Fibroblast of lung (primary cell): ENCODE measurements around the gene PKDCC. TPM values are rescaled to one million over a fixed set of nuclear protein-coding genes. Genes with fewer than 3 reads are reported as not detected.
A peak's percentile ranks its signal among the peaks of the same experiment; 100 is the strongest.

Experiments used
- DNase-seq, 2 donors: peaks; one replicate each; pipeline versions ENCODE4 v3.0.0 to v3.0.0-alpha.2; 2010; ENCODE audit warnings: low read depth in 2 of 2
- H2AFZ ChIP-seq: 2 replicates; pipeline ENCODE4 v1.5.1; 2012; ENCODE audit warnings: low read length, control low read depth, inconsistent platforms
- H3K27ac ChIP-seq: 2 replicates; pipeline ENCODE4 v1.5.1; 2011; ENCODE audit warnings: low read length, control low read depth; ENCODE audit not compliant: insufficient read depth
- H3K27me3 ChIP-seq: 2 replicates; pipeline ENCODE4 v1.5.1; 2011; ENCODE audit warnings: mild to moderate bottlenecking, low read length; ENCODE audit not compliant: control insufficient read depth, insufficient read depth
- H3K36me3 ChIP-seq: 2 replicates; pipeline ENCODE4 v1.5.1; 2011; ENCODE audit warnings: low read length; ENCODE audit not compliant: control insufficient read depth, insufficient read depth
- H3K4me1 ChIP-seq: 2 replicates; pipeline ENCODE4 v1.5.1; 2011; ENCODE audit warnings: low read length; ENCODE audit not compliant: control insufficient read depth, insufficient read depth; ENCODE audit errors: extremely low read depth
- H3K4me2 ChIP-seq: 2 replicates; pipeline ENCODE4 v1.5.1; 2011; ENCODE audit warnings: low read length, control low read depth; ENCODE audit not compliant: insufficient read depth; ENCODE audit errors: extremely low read depth
- H3K4me3 ChIP-seq, 4 experiments: fragments of 200-600 bp in 1 of 4; sonication (generic) in 1 of 4; replicated peaks in 1 of 4; 2 replicates each; pipeline ENCODE4 v1.5.1; 2011 to 2016; ENCODE audit warnings: low read length in 4 of 4, low read depth in 3 of 4, mild to moderate bottlenecking in 3 of 4, control low read depth in 2 of 4, inconsistent platforms in 1 of 4, mixed read lengths in 1 of 4; ENCODE audit not compliant: insufficient read depth in 1 of 4; ENCODE audit errors: control extremely low read depth in 1 of 4
- H3K79me2 ChIP-seq: 2 replicates; pipeline ENCODE4 v1.5.1; 2012; ENCODE audit warnings: mild to moderate bottlenecking, low read length, inconsistent platforms; ENCODE audit not compliant: control insufficient read depth, insufficient read depth
- H3K9ac ChIP-seq: 2 replicates; pipeline ENCODE4 v1.5.1; 2011; ENCODE audit warnings: mild to moderate bottlenecking, low read length, control low read depth; ENCODE audit not compliant: insufficient read depth
- H3K9me3 ChIP-seq: 2 replicates; pipeline ENCODE4 v1.5.1; 2012; ENCODE audit warnings: low read depth, low read length; ENCODE audit not compliant: control insufficient read depth, insufficient read depth
- H4K20me1 ChIP-seq: 2 replicates; pipeline ENCODE4 v1.5.1; 2011; ENCODE audit warnings: low read length; ENCODE audit not compliant: control insufficient read depth, insufficient read depth; ENCODE audit errors: extremely low read depth
- CTCF ChIP-seq, 2 donors: IDR thresholded peaks in 1 of 2; conservative IDR thresholded peaks in 1 of 2; 1 replicate in 1 of 2; 2 replicates in 1 of 2; pipeline ENCODE4 v1.5.1; 2011 to 2012; ENCODE audit warnings: low read length in 2 of 2, control low read depth in 1 of 2, inconsistent platforms in 1 of 2, low read depth in 1 of 2, mild to moderate bottlenecking in 1 of 2
- EZH2 ChIP-seq: IDR thresholded peaks from 2 replicates; pipeline ENCODE4 v1.5.1; 2012; ENCODE audit warnings: low read length, control low read depth, mild to moderate bottlenecking; ENCODE audit errors: missing control alignments
- polyA plus RNA-seq, 2 donors: library from polyadenylated mRNA; depleted of rRNA in 1 of 2; stranded (reverse) in 1 of 2; unstranded in 1 of 2; fragments of >200 nt; gene quantifications; 2 replicates each; pipeline ENCODE4 v1.2.1, GENCODE V29; 2011 to 2012; ENCODE audit warnings: missing spikeins in 1 of 2
- total RNA-seq: library from RNA; depleted of rRNA; stranded (reverse); fragments of >200 nt; gene quantifications from 2 replicates; pipeline ENCODE4 v1.2.1, GENCODE V29; 2014

The PKDCC gene
- total and polyA plus RNA-seq, 2 donors (not counting 1 experiment from before 2014, with no cell fraction given): 48.4 to 63.9 TPM

GRCh38 chr2:41999128-41999480 is 48.7 kb upstream of the PKDCC start:
- Histone ChIP-seq H3K9me3 (no peaks in the 10 kb centered on the region), H2AFZ (no peak overlapping the region), H4K20me1 (no peaks in the 10 kb centered on the region), H3K27me3 (peaks cover 12% of the 10 kb centered on the region), H3K4me3 (no peak overlapping the region), H3K27ac (no peak overlapping the region), H3K79me2 (no peaks in the 10 kb centered on the region), H3K36me3 (no peaks in the 10 kb centered on the region), H3K4me1 (no peaks in the 10 kb centered on the region), H3K4me2 (no peak overlapping the region), H3K9ac (no peak overlapping the region)
- TF ChIP-seq CTCF (conservative IDR thresholded peaks at IDR 0.05 in 1 of 2, IDR thresholded peaks at IDR 0.05 in 1 of 2; ENCODE audit: low read depth in 1 of 2, low read length in 2 of 2) (no peak), EZH2 (no peak)
- DNase-seq: peak in 1 of 2 donors; percentile 30

GRCh38 chr2:41999592-42000281 is 48.1 kb upstream of the PKDCC start:
- Histone ChIP-seq H3K27me3 (peaks cover 12% of the 10 kb centered on the region), H3K9ac (no peak overlapping the region), H3K27ac (no peak overlapping the region), H2AFZ (no peak overlapping the region), H4K20me1 (no peaks in the 10 kb centered on the region), H3K79me2 (no peaks in the 10 kb centered on the region), H3K4me1 (no peaks in the 10 kb centered on the region), H3K4me2 (no peak overlapping the region), H3K4me3 (no peak overlapping the region), H3K36me3 (no peaks in the 10 kb centered on the region), H3K9me3 (no peaks in the 10 kb centered on the region)
- no peak for TF ChIP-seq CTCF (conservative IDR thresholded peaks at IDR 0.05 in 1 of 2, IDR thresholded peaks at IDR 0.05 in 1 of 2; ENCODE audit: low read depth in 1 of 2, low read length in 2 of 2)
- TF ChIP-seq EZH2: no peak
- DNase-seq: no peak

GRCh38 chr2:42001711-42002201 is 46.1 kb upstream of the PKDCC start:
- H3K4me2 ChIP-seq: no peak overlapping the region
- H2AFZ ChIP-seq: no peak overlapping the region
- H3K4me3 ChIP-seq: no peak overlapping the region

More at GRCh38 chr2:42001711-42002201, 46.1 kb upstream of the PKDCC start:
- no peak for TF ChIP-seq EZH2
- TF ChIP-seq CTCF (conservative IDR thresholded peaks at IDR 0.05 in 1 of 2, IDR thresholded peaks at IDR 0.05 in 1 of 2; ENCODE audit: low read depth in 1 of 2, low read length in 2 of 2): no peak
- DNase-seq: no peak
- H4K20me1 ChIP-seq: no peaks in the 10 kb centered on the region
- no peaks in the 10 kb centered on the region for H3K79me2 ChIP-seq
- H3K9me3 ChIP-seq: no peaks in the 10 kb centered on the region
- H3K27me3 ChIP-seq: peaks cover 12% of the 10 kb centered on the region
- no peak overlapping the region for H3K9ac ChIP-seq
- H3K36me3 ChIP-seq: no peaks in the 10 kb centered on the region
- no peak overlapping the region for H3K27ac ChIP-seq
- H3K4me1 ChIP-seq: no peaks in the 10 kb centered on the region
